ENCODE results near the gene HFM1. TPM values are rescaled to one million over a fixed set of nuclear protein-coding genes. Genes with fewer than 3 reads are reported as not detected.
"Not testable (repeated sequence)": the region's sequence is repeated elsewhere in the genome, so short reads cannot be mapped to it uniquely, and the experiment has no call there.

Gene HFM1
- 0.35 and 0.65 TPM in 2 replicates for total RNA-seq

- DNase-seq (ENCODE audit: low read depth): peak; percentile 45
Measured at GRCh38 chr1:91404151-91405012, at the start of gene HFM1. HFM1 (minus strand) TSS chr1:91404837; CDS start chr1:91401082, 3,755 bp downstream.

- DNase-seq (ENCODE audit: low read depth): no peak
Measured at GRCh38 chr1:91454136-91454535, 49.5 kb upstream of the HFM1 start.

GRCh38 chr1:91450260-91450659 lies 45.6 kb upstream of the HFM1 start:
- DNase-seq (ENCODE audit: low read depth): no peak

DNA sequence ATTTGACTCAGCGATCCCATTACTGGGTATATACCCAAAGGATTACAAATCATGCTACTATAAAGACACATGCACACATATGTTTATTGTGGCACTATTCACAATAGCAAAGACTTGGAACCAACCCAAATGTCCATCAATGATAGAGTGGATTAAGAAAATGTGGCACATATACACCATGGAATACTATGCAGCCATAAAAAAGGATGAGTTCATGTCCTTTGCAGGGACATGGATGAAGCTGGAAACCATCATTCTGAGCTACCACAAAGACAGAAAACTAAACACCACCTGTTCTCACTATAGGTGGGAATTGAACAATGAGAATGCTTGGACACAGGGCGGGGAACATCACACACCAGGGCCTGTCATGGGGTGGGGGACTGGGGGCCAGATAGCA lies 43.1 kb upstream of the HFM1 start:
- not testable (repeated sequence) for DNase-seq (ENCODE audit: low read depth)

- not testable (repeated sequence) for DNase-seq (ENCODE audit: low read depth)
Measured at GRCh38 chr1:91441980-91442379, 37.3 kb upstream of the HFM1 start.

- peak; percentile 13 for DNase-seq (ENCODE audit: low read depth)
Measured at GRCh38 chr1:91440847-91441246, 36.2 kb upstream of the HFM1 start.

GRCh38 chr1:91439016-91439415 lies 34.4 kb upstream of the HFM1 start:
- no peak for DNase-seq (ENCODE audit: low read depth)

- peak; percentile 29 for DNase-seq (ENCODE audit: low read depth)
Measured at GRCh38 chr1:91428182-91428798, 23.7 kb upstream of the HFM1 start.

DNA sequence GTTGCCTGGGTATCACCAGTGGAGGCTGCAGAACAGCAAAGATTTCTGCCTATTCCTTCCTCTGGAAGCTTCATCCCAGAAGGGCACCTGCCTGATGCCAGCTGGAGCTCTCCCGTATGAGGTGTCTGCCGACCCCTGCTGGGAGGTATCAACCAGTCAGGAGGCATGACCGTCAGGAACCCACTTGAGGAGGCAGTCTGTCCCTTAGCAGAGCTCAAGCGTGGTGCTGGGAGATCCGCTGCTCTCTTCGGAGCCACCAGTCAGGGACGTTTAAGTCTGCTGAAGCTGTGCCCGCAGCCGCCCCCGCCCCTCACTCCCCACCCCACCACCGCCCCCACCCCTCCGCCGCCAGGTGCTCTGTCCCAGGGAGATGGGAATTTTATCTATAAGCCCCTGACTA lies 23.1 kb upstream of the HFM1 start:
- no peak for DNase-seq (ENCODE audit: low read depth)

GRCh38 chr1:91422523-91422922 lies 17.9 kb upstream of the HFM1 start:
- DNase-seq (ENCODE audit: low read depth): not testable (repeated sequence)

- DNase-seq (ENCODE audit: low read depth): no peak
Measured at GRCh38 chr1:91412371-91412770, 7.7 kb upstream of the HFM1 start.

DNA sequence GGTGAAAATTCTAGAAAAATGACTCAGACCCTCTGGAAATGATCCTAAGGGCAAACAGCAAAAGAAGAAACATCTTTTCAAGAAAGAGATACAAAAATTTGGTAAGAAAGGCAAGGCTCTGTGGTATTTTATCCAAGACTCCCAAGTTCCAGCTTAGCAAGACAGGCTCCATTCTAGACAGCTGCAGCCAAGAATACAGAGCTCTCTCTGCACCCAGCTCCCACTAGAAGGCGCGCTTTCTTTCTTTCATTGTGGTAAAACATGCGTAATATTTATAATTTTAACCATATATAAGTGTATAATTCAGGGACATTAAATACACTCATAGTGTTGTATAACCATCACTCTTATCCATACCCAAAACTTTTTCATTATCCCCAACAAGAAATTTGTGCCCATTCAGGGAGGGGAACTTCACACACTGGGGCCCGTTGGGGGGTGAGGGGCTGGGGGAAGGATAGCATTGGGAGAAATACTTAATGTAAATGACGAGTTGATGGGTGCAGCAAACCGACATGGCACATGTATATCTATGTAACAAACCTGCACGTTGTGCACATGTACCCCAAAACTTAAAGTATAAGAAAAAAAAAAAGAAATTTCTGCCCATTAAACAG lies 2.2 kb upstream of the HFM1 start:
- DNase-seq (ENCODE audit: low read depth): no peak

DNA sequence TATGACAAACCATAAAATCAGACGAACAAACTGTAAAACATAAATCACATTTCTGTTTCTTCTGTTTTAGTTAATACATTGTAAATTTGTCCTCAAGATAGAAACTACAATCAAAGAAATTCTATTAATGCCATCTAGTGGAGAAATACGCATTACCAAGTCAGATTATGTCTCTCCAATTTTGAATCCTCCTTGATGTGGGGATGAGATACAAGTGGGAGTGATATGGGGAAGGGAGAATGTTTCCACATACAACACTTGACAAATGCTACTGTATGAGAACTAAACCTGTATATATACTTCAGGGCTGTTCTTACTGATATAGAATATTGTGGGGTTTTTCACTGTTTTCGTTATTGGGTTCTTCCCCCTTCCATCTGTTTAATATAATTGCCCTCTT lies 2.6 kb downstream of the HFM1 start:
- DNase-seq (ENCODE audit: low read depth): peak; percentile 51

DNA sequence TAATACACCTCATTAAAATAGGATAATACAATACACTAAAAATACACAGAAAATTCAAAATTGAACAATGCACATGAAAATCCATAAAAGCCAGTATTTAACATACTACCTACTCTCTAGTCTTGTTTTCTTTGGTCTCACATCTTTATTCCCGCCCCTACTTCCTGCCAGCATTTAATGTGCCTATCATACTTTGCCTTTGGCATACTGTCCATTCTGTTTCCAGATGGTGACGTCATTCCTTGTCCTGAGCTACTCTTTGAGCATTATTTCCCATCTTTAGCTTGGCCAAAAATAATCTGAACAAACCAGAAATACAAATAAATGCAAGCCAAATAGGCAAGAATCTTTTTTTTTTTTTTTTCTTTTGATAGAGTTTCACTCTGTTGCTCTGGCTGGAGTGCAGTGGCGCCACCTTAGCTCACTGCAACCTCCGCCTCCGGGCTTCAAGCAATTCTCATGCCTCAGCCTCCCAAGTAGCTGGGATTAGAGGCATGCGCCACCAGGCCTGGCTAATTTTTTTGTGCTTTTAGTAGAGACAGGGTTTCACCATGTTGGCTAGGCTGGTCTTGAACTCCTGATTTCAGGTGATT lies 4.4 kb downstream of the HFM1 start:
- DNase-seq (ENCODE audit: low read depth): no peak

GRCh38 chr1:91398291-91398690 lies 6.3 kb downstream of the HFM1 start:
- peak; percentile 16 for DNase-seq (ENCODE audit: low read depth)

DNA sequence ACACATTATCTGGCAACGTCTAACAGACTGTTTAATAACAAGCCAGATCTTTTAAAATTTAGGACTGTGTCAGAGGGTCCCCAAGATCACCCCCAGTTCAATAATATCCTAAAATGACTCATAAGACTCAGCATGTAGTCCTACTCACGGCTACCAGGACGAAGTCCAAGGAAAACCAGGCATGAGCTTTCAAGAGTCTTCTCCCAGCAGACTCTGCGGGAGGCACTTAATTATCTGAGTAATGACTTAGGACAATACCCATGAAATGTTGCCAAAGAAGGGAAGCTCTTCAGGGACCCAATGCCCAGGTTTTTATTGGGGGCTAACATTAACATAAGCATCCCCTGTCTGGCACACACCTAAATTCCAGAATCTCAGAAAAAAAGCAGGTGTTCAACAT lies 7.0 kb downstream of the HFM1 start:
- DNase-seq (ENCODE audit: low read depth): no peak

DNA sequence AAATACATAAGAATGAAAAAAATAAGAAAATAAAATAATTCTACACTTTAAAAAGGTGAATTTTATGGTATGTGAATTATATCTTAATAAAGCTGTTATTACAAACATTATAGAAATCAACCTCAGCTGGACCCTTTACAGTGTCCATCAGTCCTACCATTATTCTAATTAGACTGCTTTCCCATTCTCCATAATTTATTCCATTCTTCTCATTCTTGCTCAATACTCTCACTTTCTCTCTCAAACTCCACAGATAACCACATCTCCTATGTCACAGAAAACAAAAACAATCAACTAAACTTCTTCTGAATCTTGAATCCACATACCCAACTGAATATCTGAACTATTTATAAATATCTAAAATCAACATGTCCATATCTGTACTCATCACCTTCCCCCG lies 11.6 kb downstream of the HFM1 start:
- DNase-seq (ENCODE audit: low read depth): no peak

DNA sequence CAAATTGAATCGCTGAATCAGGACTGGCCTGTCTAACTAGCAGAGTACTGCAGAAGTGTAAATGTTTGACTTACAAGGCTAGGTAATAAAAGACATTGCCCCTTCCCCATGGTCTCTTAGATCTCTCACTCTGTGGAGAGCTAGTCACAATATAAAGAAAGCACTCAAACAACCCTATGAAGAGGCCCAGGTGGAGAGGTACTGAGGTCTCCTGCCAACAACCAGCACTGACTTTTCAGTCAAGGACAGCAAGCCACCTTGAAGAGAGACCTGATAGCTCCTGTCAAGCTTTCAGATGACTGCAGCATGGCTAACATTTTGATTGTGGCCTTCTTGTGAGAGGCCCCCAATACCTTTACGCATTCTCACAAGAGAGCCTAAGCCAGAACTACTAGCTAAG lies 18.5 kb downstream of the HFM1 start:
- no peak for DNase-seq (ENCODE audit: low read depth)

DNA sequence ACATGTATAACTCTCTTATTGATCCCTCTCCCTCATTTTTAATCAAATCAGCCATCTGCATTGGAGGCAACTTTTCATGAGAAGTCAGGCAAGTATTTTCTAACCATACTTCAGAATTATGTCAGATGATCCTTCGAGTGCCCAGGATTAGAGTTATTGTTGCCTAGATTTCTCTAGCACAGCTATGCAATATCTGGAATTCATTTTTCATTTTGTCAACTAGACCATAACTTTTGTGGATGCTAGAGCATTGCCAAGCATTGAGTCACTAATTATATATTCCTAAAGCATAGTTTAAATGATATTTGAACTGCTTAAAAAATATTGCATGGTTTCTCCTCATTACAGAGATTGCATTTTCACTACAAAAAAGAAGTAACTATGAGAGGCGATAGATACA lies 21.2 kb downstream of the HFM1 start:
- no peak for DNase-seq (ENCODE audit: low read depth)

GRCh38 chr1:91381844-91382243 lies 22.8 kb downstream of the HFM1 start:
- no peak for DNase-seq (ENCODE audit: low read depth)

DNA sequence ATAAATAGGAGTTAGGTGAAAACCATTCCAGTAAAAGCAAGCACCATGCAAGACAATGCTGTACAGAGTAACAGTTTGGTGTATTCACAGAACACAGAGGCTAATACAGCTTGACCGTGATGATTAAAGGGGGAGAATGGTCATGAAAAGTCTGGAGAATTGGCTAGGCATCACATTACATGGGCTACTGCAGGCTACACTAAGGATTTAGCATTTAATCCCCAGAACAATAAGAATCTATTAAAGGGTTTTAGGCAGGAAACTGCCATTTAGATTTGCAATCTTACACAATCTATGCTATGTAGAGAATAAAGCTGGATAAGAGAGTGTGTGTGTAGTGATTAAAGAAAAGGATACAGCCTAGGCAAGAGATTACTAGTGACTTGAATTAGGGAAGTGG lies 30.6 kb downstream of the HFM1 start:
- no peak for DNase-seq (ENCODE audit: low read depth)

- DNase-seq (ENCODE audit: low read depth): not testable (repeated sequence)
Measured at GRCh38 chr1:91372230-91372629, 32.4 kb downstream of the HFM1 start.

GRCh38 chr1:91349524-91349923 lies 55.1 kb downstream of the HFM1 start:
- peak; percentile 17 for DNase-seq (ENCODE audit: low read depth)

Measured in renal cortical epithelial cell (primary cell).